Stimulated activated CD4-positive, alpha-beta T cell treated with anti-CD3 and anti-CD28 coated beads, Interleukin-4, amount 100 ng/mL, for 24 hours (primary cell): ENCODE data around the gene SYT7.
"Not testable (repeated sequence)": the region's sequence is repeated elsewhere in the genome, so short reads cannot be mapped to it uniquely, and the experiment has no call there.

Experiments
- DNase-seq: peaks from one replicate; pipeline ENCODE4 v3.0.0-alpha.2; 2020

SYT7 gene, protein sequence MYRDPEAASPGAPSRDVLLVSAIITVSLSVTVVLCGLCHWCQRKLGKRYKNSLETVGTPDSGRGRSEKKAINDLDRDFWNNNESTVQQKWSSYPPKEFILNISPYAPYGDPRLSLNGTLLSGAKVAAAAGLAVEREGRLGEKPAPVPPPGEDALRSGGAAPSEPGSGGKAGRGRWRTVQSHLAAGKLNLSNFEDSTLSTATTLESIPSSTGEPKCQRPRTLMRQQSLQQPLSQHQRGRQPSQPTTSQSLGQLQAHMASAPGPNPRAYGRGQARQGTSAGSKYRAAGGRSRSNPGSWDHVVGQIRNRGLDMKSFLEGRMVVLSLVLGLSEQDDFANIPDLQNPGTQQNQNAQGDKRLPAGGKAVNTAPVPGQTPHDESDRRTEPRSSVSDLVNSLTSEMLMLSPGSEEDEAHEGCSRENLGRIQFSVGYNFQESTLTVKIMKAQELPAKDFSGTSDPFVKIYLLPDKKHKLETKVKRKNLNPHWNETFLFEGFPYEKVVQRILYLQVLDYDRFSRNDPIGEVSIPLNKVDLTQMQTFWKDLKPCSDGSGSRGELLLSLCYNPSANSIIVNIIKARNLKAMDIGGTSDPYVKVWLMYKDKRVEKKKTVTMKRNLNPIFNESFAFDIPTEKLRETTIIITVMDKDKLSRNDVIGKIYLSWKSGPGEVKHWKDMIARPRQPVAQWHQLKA

DNA sequence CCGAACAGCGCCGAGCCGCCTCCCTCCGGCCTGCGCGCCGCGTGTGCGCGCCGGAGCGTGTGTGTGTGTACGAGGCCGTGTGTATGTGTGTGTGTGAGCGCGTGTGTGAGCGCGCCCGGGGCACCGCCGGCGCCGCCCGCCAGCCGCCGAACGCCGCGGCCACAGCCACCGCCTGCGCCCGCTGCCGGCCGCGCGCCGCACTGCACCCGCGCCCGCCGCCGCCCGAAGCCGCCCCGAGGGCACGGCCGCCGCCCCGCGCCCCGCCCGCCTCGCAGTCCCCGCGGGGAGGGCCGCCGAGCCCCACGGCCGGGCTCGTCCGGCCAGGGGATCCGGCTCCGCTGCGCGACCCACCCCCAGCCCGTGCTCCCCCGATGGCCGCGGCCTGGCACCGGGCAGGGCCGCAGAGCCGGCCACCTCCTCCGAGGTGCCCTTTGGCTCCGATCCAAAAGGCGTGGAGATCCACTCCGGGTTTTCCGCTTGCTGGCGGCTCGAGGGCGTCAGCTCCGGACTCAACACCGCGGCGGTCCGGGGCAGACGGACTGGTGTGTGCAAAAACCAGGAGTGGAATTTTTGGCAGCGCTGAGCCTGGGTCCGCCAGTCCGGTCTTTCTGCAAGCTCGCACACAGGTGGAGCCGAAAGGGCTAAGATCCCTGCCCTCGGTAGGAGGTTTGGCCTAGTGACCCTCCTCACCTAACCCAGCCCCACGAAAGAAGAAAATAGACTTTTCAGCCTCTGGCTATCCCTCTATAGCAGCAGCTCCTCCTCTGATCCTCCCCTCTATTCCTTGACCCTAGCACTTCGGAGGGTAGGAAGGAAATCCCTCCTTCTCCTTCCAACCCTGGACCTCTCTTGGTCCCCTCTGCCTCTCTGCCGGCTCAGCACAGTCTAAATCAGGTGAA, at the start of gene SYT7:
TSS of gene SYT7 (minus strand) at position 47 of the 899 bp plus-strand sequence. CDS start 256 bp downstream, outside the sequence.
- peak; percentile 96 for DNase-seq

DNA sequence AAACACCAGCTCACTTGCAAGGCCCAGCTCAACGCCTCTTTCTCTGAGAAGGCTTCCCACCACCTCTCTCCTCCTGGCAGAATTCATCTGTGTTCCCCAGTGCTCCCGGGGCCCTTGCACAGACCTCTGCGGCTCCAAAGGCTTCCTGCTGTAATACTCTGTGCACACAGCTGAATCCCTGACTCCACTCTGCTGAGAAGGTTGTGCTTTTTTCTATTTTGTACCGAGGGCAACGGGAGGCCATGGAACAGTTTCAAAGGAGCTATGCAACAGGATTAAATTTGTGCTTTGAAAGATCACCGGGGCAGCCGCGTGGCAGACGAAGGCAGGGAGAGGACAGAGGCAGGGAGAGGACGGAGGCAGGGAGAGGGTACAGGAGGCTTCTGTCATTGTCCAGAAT, 49.2 kb upstream of the SYT7 start:
- DNase-seq: no peak

DNA sequence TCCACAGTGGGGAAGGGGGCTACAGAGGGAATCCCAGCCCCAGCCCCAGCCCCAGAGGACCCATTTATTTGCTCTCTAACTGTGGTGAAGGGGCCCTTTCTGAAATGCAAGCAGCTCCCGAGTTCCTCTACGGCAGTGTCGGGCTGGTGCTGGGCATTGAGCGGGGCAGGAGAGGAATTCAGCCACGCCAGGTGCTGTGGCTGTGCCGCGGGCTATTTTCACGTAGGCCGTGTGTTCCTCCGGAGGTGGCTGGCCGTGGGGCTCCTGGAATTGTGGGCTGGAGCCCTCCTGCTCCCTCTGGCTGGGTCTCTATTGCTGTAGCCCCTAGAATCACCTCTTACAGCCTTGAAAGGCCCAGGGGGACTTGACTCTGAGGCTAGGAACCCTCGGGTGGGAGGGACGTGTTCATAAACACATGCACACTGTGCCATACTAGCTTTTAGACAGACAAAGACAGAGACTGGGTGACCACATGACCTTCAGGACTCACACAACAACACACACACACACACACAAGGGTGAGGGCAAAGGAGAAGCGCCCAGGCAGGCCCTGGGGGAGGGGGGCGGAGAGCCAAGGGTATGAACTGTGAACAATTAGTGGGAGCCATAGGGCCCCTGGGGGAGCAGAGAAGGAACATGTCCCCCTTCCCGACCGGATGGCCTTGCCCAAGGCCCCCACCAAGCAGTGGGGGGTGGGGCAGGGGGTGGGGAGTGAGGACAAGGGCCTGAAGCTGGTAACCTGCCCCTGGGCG, 48.4 kb upstream of the SYT7 start:
- DNase-seq: no peak

DNA sequence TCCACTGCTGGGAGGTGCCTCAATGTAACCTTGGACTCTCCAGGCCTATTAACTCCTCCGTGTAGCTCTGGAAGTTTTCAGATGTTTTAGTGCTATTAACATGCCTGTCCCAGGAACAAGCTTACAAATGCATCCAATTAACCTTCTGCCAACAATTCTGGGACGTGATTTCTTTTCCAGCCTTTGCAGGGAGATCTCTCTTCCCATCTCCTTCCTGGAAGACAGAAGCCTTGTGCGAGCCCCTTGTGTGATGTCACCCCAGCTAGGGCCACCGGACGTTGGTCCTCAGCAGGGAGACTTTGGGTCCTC, 47.7 kb upstream of the SYT7 start:
- DNase-seq: no peak

DNA sequence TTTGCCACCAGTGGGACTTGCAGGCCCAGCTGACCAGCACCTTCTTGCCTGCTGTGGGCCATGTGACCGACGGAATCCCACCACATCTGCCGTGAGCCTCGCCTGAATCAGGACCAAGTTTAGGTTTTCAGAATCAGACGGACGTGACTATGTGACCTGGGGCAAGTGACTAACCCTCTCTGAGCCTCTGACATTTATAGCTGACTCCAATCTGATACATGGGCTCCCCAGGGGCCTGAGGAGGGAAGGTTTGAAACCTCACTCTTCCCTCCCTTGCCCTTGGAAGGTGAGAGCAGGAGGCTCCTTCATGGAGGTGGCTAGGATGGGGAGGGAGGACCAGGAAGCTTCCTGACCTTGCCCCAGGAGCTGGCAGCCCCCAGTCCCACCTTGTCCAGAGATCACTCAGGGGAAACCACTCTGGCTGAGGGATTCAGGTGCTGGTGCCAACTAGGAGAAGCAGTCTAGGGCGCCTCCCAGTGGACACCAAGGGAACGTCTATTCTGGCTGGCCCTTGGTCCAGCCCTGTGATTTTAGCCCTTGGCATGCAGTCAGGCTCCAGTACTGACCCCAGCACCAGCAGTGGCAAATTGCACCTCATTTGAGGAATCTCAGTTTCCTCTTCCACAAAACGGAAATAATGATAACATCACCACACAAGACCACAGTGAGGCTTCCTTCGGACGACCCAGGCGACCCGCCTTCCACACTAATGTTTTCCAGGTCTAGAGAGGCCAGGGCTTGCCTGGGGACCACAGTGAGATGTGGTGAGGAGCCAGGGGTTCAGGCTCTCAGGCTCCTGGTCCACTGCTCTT, 47.2 kb upstream of the SYT7 start:
- peak; percentile 33 for DNase-seq

DNA sequence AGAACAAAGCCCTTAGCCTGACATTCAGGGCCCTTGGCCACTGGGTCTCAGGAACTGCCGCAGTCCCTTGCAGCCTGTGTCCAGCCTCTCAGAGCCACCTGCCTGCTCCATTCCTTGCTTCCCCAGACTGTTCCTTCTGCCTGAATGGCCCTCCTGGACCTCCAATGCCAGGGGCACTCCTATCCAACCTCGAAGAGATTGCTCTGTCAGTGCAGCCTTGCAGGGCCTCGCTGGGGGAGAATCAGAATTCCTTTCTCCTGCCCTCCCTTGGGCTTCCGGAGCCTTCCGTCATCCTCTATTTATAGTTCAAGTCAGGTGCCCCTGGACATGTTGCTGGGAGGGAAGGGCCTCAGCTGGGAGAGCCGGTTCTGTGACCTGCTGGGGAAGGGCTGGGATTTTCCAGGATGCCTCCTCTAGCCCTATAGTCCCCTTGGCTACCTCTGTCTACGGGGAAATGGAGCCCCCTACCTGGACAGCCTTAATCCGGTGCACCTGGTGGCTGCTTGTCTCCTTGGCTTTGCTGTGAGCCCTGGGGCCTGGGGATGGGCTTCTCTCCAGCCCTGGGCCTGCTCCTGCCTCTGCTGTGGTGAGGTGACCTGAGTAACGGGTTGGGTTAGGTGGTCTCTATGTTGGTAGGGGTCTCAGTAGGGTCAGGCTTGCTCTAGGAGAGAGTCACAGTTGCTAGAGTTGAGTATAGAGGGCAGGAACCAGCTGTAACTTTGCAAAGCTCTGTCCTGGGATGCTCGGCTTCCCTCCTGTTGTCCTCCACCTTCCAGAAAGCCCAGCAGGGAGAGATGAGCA, 45.9 kb upstream of the SYT7 start:
- DNase-seq: no peak

DNA sequence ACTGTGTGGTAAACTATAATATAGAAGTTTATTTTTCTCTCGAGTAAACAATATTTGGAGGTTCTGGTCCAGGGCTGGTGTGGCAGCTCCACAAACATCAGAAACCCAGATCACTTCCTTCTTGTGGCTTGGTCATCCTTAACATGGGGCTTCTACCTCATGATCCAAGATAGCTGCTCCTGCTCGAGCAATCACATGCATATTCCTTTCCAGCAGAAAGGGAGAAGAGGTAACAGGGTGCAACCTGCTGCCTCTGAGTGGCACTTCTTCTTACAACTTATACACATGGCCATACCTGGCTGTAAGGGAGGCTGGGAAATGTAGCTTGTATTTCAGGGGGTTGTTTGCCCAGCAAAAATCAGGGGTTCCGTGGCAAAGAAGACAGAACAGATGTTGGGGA, 44.6 kb upstream of the SYT7 start:
- DNase-seq: no peak

DNA sequence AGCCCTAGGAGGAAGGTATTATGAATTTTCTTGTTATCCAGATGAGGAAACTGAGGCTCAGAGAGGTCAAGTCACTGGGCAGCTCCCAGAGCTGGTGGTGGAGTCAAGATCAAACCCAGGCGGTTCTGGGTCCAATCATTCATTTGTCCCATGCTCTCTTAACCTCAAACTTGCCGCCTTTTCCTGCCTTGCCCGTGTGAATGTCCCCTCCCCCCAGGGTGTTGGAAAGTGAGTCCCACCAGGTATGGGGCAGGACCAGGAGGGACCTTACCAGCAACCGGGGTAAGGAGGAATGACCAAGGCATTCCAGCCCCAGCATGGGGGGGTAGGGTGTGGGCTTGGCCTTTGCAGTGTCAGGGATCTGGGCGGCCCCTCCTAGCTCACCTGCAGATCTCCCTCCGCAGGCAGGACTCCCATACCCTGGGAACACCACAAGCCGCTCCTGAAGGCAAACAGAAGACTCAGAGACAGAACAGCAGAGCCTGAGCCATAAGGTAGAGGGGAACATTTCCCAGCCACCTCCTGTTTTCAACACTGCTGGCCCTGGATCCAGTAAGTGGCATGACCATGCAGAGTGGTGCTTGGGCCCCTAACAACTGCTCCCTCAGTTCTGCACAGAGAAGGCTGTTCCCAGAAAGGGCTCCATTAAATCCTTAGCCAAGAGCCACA, 41.2 kb upstream of the SYT7 start:
- no peak for DNase-seq

DNA sequence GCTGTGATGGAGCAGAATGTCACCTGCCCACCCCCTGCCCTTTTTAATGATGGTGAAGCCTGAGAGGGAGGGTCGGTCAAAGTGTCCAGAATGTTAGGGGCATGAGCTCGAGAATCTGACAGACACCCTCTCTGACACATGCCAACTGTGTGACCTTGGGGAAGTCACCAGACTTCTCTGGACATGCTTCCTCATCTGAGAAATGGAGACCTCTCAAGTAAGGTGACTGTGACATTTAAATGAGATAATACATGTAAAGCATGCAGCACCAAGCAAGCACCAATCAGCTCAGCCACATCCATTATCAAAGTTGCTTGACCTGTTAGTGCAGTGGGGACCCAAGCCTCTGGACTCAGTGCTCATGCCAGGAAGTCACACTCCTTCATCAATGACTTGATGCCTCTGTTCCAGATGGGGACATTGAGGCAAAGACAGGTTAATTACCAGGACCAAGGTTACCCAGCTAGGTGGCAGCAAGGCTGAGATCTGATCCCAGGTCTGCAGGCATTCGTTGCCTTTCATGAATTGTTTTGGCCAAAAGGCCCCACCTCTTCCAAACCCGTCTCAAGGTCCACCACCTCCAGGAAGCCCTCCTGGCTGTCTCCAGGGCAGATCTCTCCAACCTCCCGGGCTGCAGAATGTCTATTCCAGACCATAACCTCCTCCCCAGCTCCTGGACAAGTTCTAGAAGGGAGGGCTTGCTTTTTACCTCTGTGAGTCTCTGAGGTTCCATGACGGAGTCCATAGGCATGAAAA, 38.8 kb upstream of the SYT7 start:
- no peak for DNase-seq

DNA sequence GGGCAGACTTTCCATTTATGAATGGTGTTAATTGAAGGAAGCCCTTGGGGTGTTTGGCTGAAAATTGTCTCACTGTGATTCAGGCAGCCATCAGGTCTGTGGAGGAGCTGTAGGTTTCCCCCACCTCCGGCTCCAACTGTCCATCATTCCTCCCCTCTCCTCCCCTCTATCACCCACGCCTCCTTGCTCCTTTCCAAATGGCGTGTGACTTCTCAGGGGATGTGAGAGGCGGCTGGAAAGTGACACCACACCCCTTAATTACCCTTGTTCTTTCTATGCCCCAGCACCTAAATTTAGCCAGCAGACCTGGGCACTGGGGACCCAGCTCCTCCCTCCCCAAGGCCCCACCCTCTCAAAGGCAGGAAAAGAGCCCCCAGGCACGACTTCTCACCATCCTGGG, 38.1 kb upstream of the SYT7 start:
- DNase-seq: no peak

DNA sequence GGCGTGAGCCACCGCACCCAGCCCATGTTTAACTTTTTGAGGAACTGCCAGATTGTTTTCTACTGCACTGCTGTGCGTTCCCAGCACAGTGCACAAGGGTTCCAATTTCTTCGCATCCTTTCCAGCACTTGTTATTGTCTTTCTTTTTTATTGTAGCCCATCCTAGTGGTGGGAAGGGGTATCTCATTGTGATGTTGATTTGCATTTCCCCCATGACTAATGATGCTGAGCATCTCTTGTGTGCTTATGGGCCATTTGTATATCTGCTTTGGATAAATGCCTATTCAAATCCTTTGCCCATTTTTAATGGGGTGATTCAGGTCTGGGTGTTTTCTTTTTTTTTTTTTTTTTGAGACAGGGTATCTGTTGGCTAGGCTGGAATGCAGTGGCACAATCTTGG, 36.6 kb upstream of the SYT7 start:
- no peak for DNase-seq

DNA sequence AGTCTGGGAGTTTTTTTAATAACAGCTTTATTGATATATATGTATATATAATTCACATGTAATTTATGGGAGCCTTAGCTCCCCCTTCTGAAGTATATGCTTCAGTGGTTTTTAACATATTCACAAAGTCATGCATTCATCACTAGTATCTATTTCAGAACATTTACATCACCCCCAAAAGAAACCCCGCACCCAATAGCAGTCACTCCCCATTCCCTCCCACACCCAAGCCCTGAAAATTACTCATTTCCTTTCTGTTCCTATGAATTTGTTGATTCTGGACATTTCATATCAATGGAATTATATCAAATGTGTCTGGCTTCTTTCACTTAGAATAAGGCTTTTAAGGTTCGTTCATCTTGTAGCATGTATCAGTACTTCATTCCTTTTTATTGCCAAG, 35.6 kb upstream of the SYT7 start:
- no peak for DNase-seq

DNA sequence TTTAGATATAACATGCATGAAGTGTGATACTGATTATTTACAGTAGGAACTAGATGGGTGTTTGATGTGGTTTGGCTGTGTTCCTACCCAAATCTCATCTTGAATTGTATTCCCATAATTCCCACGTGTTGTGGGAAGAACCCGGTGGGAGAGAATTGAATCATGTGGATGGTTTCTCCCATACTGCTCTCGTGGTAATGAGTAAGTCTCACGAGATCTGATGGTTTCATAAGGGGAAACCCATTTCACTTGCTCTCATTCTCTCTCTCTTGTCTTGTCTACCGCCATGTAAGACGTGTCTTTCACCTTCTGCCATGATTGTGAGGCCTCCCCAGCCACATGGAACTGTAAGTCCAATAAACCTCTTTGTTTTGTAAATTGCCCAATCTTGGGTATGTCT, 33.9 kb upstream of the SYT7 start:
- not testable (repeated sequence) for DNase-seq

DNA sequence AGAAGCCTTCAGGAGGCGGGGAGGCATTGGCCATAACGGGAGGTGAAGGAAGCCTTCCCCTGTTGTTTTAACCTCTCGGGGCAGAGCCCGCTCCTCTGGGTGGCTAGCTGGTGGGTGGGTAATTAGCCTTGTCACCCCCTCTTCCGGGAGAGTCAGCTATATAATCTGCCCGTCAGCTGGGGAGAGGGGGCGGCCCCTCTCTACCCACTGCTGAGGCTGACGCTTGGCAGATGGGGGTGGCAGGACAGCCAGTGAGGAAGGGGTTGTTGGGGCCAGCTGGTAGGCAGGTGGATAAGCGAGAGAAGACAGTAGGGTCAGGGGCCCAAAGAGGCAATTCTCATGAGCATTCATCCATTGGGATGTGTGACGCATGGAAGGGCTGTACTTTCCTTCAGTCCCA, 33.0 kb upstream of the SYT7 start:
- DNase-seq: no peak

DNA sequence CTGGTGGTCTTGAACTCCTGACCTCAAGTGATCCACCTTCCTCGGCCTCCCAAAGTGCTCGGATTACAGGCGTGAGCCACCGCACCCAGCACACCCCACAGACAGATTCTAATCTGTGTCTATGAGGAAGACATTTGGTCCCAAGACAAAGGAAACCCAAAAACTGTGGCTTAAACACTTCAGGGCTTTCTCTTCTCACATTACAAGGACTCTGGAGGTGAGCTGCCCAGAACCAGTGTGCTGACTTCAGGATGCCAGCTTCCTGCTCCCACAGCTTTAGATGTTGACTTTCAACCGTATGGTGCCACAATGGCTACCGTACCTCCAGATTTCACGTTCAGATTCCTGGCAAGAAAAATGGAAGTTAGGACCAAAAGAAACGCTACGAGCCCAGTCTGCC, 32.2 kb upstream of the SYT7 start:
- no peak for DNase-seq

DNA sequence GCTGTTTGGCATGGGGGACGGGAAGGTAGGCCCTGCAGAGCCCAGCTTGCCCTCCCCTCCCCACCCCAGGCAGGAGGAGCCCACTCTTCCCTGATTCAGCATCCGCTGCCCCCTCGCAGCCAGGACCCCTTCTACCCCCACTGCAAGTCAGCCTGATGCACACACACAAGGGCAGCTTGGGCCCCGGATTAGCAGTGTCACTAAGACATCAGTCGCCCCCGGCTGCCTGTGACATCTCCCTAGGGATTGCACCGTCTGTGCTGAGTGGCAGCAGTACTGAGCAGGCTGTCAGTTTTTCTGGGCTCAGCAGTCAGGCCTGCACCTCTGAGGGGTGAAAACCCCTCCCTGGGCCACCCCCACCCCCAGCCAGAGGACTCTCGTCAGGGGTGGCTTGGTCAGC, 30.4 kb upstream of the SYT7 start:
- DNase-seq: no peak

DNA sequence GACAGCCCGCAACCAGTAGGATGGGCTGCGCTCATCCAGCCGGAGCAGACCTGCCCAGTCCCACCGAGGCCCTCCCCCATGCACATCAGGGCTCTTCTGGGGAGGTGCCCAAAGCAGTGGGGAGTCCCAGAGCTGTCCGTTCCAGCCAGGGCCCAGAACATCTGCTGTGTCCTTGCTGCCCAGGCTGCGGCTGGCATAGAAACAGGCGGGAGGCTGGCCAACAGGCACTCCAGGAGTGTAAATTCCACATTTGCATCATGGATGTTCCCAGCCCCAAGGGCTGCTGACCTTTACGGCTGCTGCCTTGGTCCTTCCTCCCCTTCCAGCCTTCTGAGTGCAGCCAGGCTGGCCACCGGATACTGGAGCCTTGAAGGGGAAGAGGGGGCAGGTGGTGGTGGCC, 30.0 kb upstream of the SYT7 start:
- DNase-seq: no peak

DNA sequence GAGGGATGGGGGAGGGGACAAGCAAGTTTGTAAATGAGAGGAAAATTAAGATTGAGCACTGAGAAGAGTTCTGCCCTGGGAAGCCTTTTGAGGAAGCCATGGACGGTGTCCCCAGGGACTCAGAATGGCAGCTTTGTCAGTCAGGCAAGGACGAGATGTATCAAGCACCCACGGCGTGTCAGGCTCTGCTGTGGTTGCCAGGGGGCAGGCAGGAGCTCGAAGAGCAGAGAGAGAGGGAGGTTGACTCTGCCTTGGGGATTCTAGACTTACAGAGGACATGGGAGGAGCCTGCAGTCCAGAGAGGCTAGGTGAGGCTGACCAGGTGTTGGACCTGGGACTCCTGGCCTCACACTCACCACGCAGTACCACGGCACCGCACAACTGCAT, 29.1 kb upstream of the SYT7 start:
- DNase-seq: no peak

DNA sequence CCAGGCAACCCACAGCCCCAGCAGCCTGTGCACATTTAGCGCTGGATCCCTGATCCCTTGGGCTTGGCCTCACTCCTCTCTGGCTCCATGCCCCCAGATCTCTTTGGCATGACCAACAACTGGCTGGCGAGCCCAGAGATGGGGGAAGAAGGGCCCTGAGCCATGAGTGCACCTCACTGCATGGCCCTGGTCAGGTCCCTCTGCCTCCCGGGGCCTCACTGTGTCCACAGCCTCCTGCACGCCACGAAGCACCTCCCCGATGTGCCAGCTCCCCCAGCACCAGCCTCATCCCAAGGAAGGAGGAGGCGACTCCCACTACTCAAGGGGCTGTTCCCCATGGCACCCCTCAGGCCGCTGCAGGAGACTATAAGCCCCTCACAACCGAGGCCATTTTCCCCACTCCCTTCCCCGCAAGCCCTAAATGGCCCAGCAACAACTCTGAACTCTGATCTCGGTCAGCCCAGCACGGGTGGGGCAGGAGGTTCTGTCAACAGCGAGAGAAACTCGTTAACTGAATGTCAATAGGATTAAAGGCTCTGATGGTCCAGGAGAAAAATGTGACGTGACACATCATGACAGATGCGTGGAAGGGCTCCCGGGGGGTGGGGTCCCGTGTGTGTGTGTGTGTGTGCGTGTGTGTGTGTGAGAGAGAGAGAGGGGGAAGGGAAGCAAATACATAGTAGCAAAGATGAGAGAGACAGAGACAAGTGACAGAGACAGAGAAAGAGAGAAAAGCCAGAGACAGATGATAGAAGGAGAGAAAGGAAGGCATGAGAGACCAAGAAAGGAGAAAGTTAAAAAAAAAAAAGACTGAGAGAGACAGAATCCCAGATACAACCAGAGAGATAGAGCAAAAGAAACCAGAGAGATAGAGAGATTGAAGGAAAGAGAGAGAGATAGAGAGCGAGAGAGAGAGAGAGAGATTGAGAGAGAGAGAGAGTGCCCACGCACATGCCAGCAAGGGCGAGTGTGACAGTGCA, 28.4 kb upstream of the SYT7 start:
- no peak for DNase-seq
